Superior temporal gyrus (tissue), 1 donor: ENCODE measurements around the gene BCAT1.
"Not testable (repeated sequence)": the region's sequence is repeated elsewhere in the genome, so short reads cannot be mapped to it uniquely, and the experiment has no call there.

ENCODE experiments used
- DNase-seq: peaks from one replicate; pipeline ENCODE4 v3.0.0-alpha.2; 2016; ENCODE audit errors: extremely low spot score

BCAT1 gene

GRCh38 chr12:24854017-24854416 lies 94.9 kb downstream of the BCAT1 start:
- DNase-seq: no peak

GRCh38 chr12:24853588-24853987 lies 95.3 kb downstream of the BCAT1 start:
- no peak for DNase-seq

- DNase-seq: no peak
Observed at GRCh38 chr12:24853094-24853493, 95.8 kb downstream of the BCAT1 start.

- DNase-seq: no peak
Observed at GRCh38 chr12:24852420-24852819, 96.5 kb downstream of the BCAT1 start.

GRCh38 chr12:24851883-24852282 lies 97.0 kb downstream of the BCAT1 start:
- DNase-seq: not testable (repeated sequence)

- no peak for DNase-seq
Observed at GRCh38 chr12:24851341-24851740, 97.6 kb downstream of the BCAT1 start.

- DNase-seq: no peak
Observed at GRCh38 chr12:24850496-24850895, 98.4 kb downstream of the BCAT1 start.

- DNase-seq: no peak
Observed at GRCh38 chr12:24848941-24849477, 99.9 kb downstream of the BCAT1 start.

GRCh38 chr12:24846689-24847088 lies 102.2 kb downstream of the BCAT1 start:
- no peak for DNase-seq

- no peak for DNase-seq
Observed at GRCh38 chr12:24845615-24846014, 103.3 kb downstream of the BCAT1 start.

- DNase-seq: no peak
Observed at GRCh38 chr12:24840046-24840800, 108.7 kb downstream of the BCAT1 start.

- DNase-seq: peak; percentile 6
Observed at GRCh38 chr12:24839268-24839791, 109.6 kb downstream of the BCAT1 start.

GRCh38 chr12:24838531-24838950 lies 110.4 kb downstream of the BCAT1 start:
- DNase-seq: peak; percentile 42

- DNase-seq: no peak
Observed at GRCh38 chr12:24835377-24835776, 113.5 kb downstream of the BCAT1 start.

- no peak for DNase-seq
Observed at GRCh38 chr12:24833513-24833912, 115.4 kb downstream of the BCAT1 start.

- DNase-seq: no peak
Observed at GRCh38 chr12:24823808-24824515, 124.9 kb downstream of the BCAT1 start.

GRCh38 chr12:24822121-24822899 lies 126.6 kb downstream of the BCAT1 start:
- DNase-seq: no peak

- no peak for DNase-seq
Observed at GRCh38 chr12:24821691-24822090, 127.2 kb downstream of the BCAT1 start.

- DNase-seq: no peak
Observed at GRCh38 chr12:24820872-24821271, 128.0 kb downstream of the BCAT1 start.

GRCh38 chr12:24818351-24818750 lies 130.6 kb downstream of the BCAT1 start:
- DNase-seq: no peak

GRCh38 chr12:24815114-24815423 lies 133.8 kb downstream of the BCAT1 start:
- no peak for DNase-seq
